Stimulated activated naive CD8-positive, alpha-beta T cell treated with anti-CD3 and anti-CD28 coated beads, Interleukin-15, Interleukin-2, amounts not matched to agents 100 ng/mL and 50 ng/mL, for 24 hours (primary cell): Measurements from ENCODE around the gene PITHD1.
"Not testable (repeated sequence)": the region's sequence is repeated elsewhere in the genome, so short reads cannot be mapped to it uniquely, and the experiment has no call there.

Experiments
- H3K27ac Mint-ChIP-seq: one replicate; pipeline ENCODE4 v1.8.0; 2021; ENCODE audit warnings: mild to moderate bottlenecking, mixed read lengths
- H3K27me3 Mint-ChIP-seq: one replicate; pipeline ENCODE4 v1.8.0; 2021; ENCODE audit warnings: mixed read lengths
- H3K36me3 Mint-ChIP-seq: one replicate; pipeline ENCODE4 v1.8.0; 2021; ENCODE audit warnings: low read depth, mixed read lengths
- H3K4me1 Mint-ChIP-seq: one replicate; pipeline ENCODE4 v1.8.0; 2021; ENCODE audit warnings: low read depth, mixed read lengths
- H3K4me3 Mint-ChIP-seq: one replicate; pipeline ENCODE4 v1.8.0; 2021; ENCODE audit warnings: mild to moderate bottlenecking, mixed read lengths
- H3K9me3 Mint-ChIP-seq: one replicate; pipeline ENCODE4 v1.8.0; 2021; ENCODE audit warnings: mixed read lengths

Gene PITHD1

GRCh38 chr1:23791516-23792047 is 13.4 kb downstream of the PITHD1 start:
- Mint-ChIP-seq H3K27me3 (no peaks in the 10 kb centered on the region), H3K27ac (peak overlapping the region; percentile 95), H3K4me1 (peaks cover 28% of the 10 kb centered on the region), H3K36me3 (peaks cover 28% of the 10 kb centered on the region), H3K9me3 (no peaks in the 10 kb centered on the region), H3K4me3 (peak overlapping the region; percentile 98)

GRCh38 chr1:23792151-23792945 is 14.1 kb downstream of the PITHD1 start:
- Mint-ChIP-seq H3K9me3 (no peaks in the 10 kb centered on the region), H3K27ac (peak overlapping the region; percentile 95), H3K27me3 (no peaks in the 10 kb centered on the region), H3K36me3 (peaks cover 23% of the 10 kb centered on the region), H3K4me3 (peak overlapping the region; percentile 98), H3K4me1 (peaks cover 28% of the 10 kb centered on the region)

GRCh38 chr1:23793018-23793781 is 15.0 kb downstream of the PITHD1 start:
- H3K27me3 Mint-ChIP-seq, result no peaks in the 10 kb centered on the region
- no peak overlapping the region for H3K27ac Mint-ChIP-seq
- H3K36me3 Mint-ChIP-seq, result peaks cover 15% of the 10 kb centered on the region
- peak overlapping the region; percentile 30 for H3K4me3 Mint-ChIP-seq
- H3K9me3 Mint-ChIP-seq, result no peaks in the 10 kb centered on the region
- H3K4me1 Mint-ChIP-seq, result peaks cover 28% of the 10 kb centered on the region

- no peak overlapping the region for H3K4me3 Mint-ChIP-seq
- peaks cover 17% of the 10 kb centered on the region for H3K36me3 Mint-ChIP-seq
- peaks cover 33% of the 10 kb centered on the region for H3K4me1 Mint-ChIP-seq
- no peaks in the 10 kb centered on the region for H3K9me3 Mint-ChIP-seq
- no peaks in the 10 kb centered on the region for H3K27me3 Mint-ChIP-seq
- no peak overlapping the region for H3K27ac Mint-ChIP-seq
Measured at GRCh38 chr1:23793861-23794731, 15.9 kb downstream of the PITHD1 start.

GRCh38 chr1:23794732-23795182 is 16.5 kb downstream of the PITHD1 start:
- not testable (repeated sequence) for H3K9me3 Mint-ChIP-seq, H3K4me3 Mint-ChIP-seq, H3K27ac Mint-ChIP-seq, H3K27me3 Mint-ChIP-seq
- H3K36me3 Mint-ChIP-seq, result peaks cover 14% of the 10 kb centered on the region
- peaks cover 38% of the 10 kb centered on the region for H3K4me1 Mint-ChIP-seq

GRCh38 chr1:23795676-23796465 is 17.7 kb downstream of the PITHD1 start:
- Mint-ChIP-seq H3K36me3 (peaks cover 16% of the 10 kb centered on the region), H3K27ac (no peak overlapping the region), H3K27me3 (no peaks in the 10 kb centered on the region), H3K4me1 (peaks cover 31% of the 10 kb centered on the region), H3K9me3 (no peaks in the 10 kb centered on the region), H3K4me3 (no peak overlapping the region)

- Mint-ChIP-seq H3K4me1 (peaks cover 30% of the 10 kb centered on the region), H3K9me3 (no peaks in the 10 kb centered on the region), H3K4me3 (no peak overlapping the region), H3K27me3 (no peaks in the 10 kb centered on the region), H3K36me3 (peaks cover 16% of the 10 kb centered on the region), H3K27ac (no peak overlapping the region)
Measured at GRCh38 chr1:23796466-23797271, 18.5 kb downstream of the PITHD1 start.

GRCh38 chr1:23797478-23798448 is 19.5 kb downstream of the PITHD1 start:
- Mint-ChIP-seq H3K36me3 (peaks cover 16% of the 10 kb centered on the region), H3K27me3 (no peaks in the 10 kb centered on the region), H3K4me1 (peaks cover 25% of the 10 kb centered on the region), H3K27ac (no peak overlapping the region), H3K4me3 (no peak overlapping the region), H3K9me3 (no peaks in the 10 kb centered on the region)

GRCh38 chr1:23798662-23799142 is 20.5 kb downstream of the PITHD1 start:
- no peak overlapping the region for H3K27ac Mint-ChIP-seq
- peak overlapping the region; percentile 98 for H3K4me3 Mint-ChIP-seq
- H3K4me1 Mint-ChIP-seq, result peaks cover 19% of the 10 kb centered on the region
- no peaks in the 10 kb centered on the region for H3K27me3 Mint-ChIP-seq
- H3K9me3 Mint-ChIP-seq, result no peaks in the 10 kb centered on the region
- H3K36me3 Mint-ChIP-seq, result peaks cover 16% of the 10 kb centered on the region

- Mint-ChIP-seq H3K4me3 (peak overlapping the region; percentile 98), H3K27ac (peak overlapping the region; percentile 94), H3K36me3 (peaks cover 16% of the 10 kb centered on the region), H3K4me1 (peaks cover 19% of the 10 kb centered on the region), H3K9me3 (no peaks in the 10 kb centered on the region), H3K27me3 (no peaks in the 10 kb centered on the region)
Measured at GRCh38 chr1:23799255-23799569, 21.0 kb downstream of the PITHD1 start.

- Mint-ChIP-seq H3K4me3 (peak overlapping the region; percentile 98), H3K9me3 (no peaks in the 10 kb centered on the region), H3K27me3 (no peaks in the 10 kb centered on the region), H3K36me3 (peaks cover 16% of the 10 kb centered on the region), H3K4me1 (peaks cover 19% of the 10 kb centered on the region), H3K27ac (peak overlapping the region; percentile 94)
Measured at GRCh38 chr1:23799570-23800399, 21.6 kb downstream of the PITHD1 start.
